Lower lobe of right lung (tissue), 2 donors: ENCODE results near the gene GPR176. TPM values are rescaled to one million over a fixed set of nuclear protein-coding genes. Genes with fewer than 3 reads are reported as not detected.

Experiments used
- ATAC-seq, 2 donors: fragments of 200-7000 bp; cut with Tn5 transposase; one replicate each; pipeline ENCODE4 v1.9.1; 2020 to 2022; ENCODE audit warnings: mild to moderate bottlenecking in 2 of 2, moderate library complexity in 2 of 2
- DNase-seq: peaks from one replicate; pipeline ENCODE4 v3.0.0-alpha.2; 2020
- H3K27ac ChIP-seq: fragments of 200-600 bp; one replicate; pipeline ENCODE4 v1.8.0; 2022
- H3K27me3 ChIP-seq: fragments of 200-600 bp; one replicate; pipeline ENCODE4 v1.8.0; 2022; ENCODE audit warnings: low read depth
- H3K36me3 ChIP-seq: fragments of 200-600 bp; one replicate; pipeline ENCODE4 v1.8.0; 2022; ENCODE audit warnings: mild to moderate bottlenecking
- H3K4me1 ChIP-seq: fragments of 200-600 bp; one replicate; pipeline ENCODE4 v1.8.0; 2022
- H3K4me3 ChIP-seq: fragments of 200-600 bp; one replicate; pipeline ENCODE4 v1.8.0; 2022; ENCODE audit warnings: mild to moderate bottlenecking
- H3K9me3 ChIP-seq: fragments of 200-600 bp; one replicate; pipeline ENCODE4 v1.8.0; 2022
- intact Hi-C: fragments of 100-400 bp; cut with DNase I; formaldehyde crosslinking; loops from one replicate; pipeline ENCODE4 v1.11.0; 2022
- total RNA-seq: library from RNA; stranded (reverse); fragmentation: NEBNext Ultra II Directional; extraction: Animal tissue kit (Norgen Biotek cat#: 25700); gene quantifications from one replicate; pipeline ENCODE4 v1.2.1, GENCODE V29; 2021
- TF ChIP-seq, protein P1 (sequence below): fragments of 200-600 bp; IDR thresholded peaks from one replicate; pipeline ENCODE4 v1.8.0; 2022; ENCODE audit warnings: antibody characterized with exemption, mild to moderate bottlenecking
- donor health status: DM: no; HTN: yes; CAD: no; lungs with severe emphysema.

The GPR176 gene
- total RNA-seq, 1 donor from 2014 or later: 2.4 TPM

DNA sequence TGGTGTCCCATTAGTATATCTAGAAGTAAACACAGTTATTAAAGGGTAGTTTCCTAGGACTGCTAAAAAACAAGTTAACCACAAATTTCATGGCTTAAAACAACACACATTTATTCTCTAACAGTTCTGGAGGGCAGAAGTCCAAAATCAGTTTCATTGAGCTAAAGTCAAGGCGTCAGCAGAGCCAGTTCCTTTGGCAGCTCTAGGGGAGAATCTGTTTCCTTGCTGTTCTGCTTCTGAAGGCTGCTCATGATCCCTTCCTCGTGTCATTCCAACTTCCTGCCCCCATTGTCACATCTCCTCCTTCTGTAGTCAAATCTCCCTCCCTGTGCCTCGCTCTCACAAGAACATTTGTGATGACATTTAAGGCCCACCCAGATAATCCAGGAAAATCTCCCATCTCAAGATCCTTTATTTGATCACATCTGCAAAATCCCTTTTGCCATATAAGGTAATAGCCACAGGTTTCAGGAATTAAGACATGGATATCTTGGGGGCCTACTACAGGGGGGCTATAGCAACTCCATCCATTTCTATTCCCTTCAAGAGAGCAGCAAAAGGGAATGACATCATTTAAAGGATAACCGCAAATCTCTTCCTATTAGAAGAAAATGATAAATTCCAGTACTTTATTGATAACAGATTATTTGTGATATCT is 50.1 kb downstream of the GPR176 start:
- intact Hi-C loops: no loop called here
- no peak for ATAC-seq

DNA sequence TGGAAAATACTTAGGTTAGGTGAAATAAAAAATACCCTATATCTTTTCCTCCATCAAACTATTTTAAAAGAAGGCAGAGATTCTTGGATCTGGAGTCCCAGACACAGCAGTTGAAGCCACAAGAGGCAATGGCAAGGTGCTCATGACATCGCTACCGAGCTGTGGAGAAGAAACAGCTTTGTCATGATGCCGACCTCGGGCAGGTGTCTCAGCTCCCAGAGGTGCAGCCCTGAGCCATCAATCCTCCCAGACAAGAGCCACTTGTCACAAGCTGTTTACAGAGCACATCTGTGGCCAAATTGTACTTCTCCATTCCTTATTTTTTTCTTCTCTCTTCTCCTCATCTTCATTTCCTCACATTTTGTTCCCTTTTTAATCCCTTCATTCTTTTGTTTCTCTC is 50.8 kb downstream of the GPR176 start:
- Histone ChIP-seq H3K27me3 (no peaks in the 10 kb centered on the region), H3K36me3 (no peaks in the 10 kb centered on the region), H3K4me1 (no peaks in the 10 kb centered on the region), H3K27ac (no peak overlapping the region), H3K4me3 (no peak overlapping the region), H3K9me3 (no peaks in the 10 kb centered on the region)
- ATAC-seq: no peak
- TF ChIP-seq, protein P1, sequence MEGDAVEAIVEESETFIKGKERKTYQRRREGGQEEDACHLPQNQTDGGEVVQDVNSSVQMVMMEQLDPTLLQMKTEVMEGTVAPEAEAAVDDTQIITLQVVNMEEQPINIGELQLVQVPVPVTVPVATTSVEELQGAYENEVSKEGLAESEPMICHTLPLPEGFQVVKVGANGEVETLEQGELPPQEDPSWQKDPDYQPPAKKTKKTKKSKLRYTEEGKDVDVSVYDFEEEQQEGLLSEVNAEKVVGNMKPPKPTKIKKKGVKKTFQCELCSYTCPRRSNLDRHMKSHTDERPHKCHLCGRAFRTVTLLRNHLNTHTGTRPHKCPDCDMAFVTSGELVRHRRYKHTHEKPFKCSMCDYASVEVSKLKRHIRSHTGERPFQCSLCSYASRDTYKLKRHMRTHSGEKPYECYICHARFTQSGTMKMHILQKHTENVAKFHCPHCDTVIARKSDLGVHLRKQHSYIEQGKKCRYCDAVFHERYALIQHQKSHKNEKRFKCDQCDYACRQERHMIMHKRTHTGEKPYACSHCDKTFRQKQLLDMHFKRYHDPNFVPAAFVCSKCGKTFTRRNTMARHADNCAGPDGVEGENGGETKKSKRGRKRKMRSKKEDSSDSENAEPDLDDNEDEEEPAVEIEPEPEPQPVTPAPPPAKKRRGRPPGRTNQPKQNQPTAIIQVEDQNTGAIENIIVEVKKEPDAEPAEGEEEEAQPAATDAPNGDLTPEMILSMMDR: no peak
- intact Hi-C loops: no loop called here
- no peak for DNase-seq

More for the DNA sequence above, 50.1 kb downstream of the GPR176 start:
- no peaks in the 10 kb centered on the region for H3K9me3 ChIP-seq
- TF ChIP-seq, protein P1: no peak
- H3K27ac ChIP-seq: no peak overlapping the region
- no peaks in the 10 kb centered on the region for H3K4me1 ChIP-seq
- H3K4me3 ChIP-seq: no peak overlapping the region
- no peaks in the 10 kb centered on the region for H3K27me3 ChIP-seq
- no peak for DNase-seq
- H3K36me3 ChIP-seq: no peaks in the 10 kb centered on the region

GRCh38 chr15:39868396-39868795 is 51.7 kb downstream of the GPR176 start:
- ATAC-seq: no peak
- Histone ChIP-seq H3K27me3 (no peaks in the 10 kb centered on the region), H3K27ac (no peak overlapping the region), H3K9me3 (no peaks in the 10 kb centered on the region), H3K4me3 (no peak overlapping the region), H3K4me1 (no peaks in the 10 kb centered on the region), H3K36me3 (no peaks in the 10 kb centered on the region)
- TF ChIP-seq, protein P1: no peak
- DNase-seq: no peak
- intact Hi-C loops: no loop called here

- no peaks in the 10 kb centered on the region for H3K9me3 ChIP-seq
- H3K4me1 ChIP-seq: no peaks in the 10 kb centered on the region
- no peak for DNase-seq
- H3K27ac ChIP-seq: no peak overlapping the region
- TF ChIP-seq, protein P1: no peak
- H3K36me3 ChIP-seq: no peaks in the 10 kb centered on the region
- intact Hi-C loops: no loop called here
- ATAC-seq: no peak
- no peak overlapping the region for H3K4me3 ChIP-seq
- H3K27me3 ChIP-seq: no peaks in the 10 kb centered on the region
Observed at GRCh38 chr15:39864116-39864515, 56.0 kb downstream of the GPR176 start.

- H3K27ac ChIP-seq: no peak overlapping the region
- no peaks in the 10 kb centered on the region for H3K4me1 ChIP-seq
- ATAC-seq: no peak
- no peaks in the 10 kb centered on the region for H3K9me3 ChIP-seq
- no peaks in the 10 kb centered on the region for H3K27me3 ChIP-seq
- TF ChIP-seq, protein P1: no peak
- intact Hi-C loops: no loop called here
- DNase-seq: no peak
- no peak overlapping the region for H3K4me3 ChIP-seq
- no peaks in the 10 kb centered on the region for H3K36me3 ChIP-seq
Observed at GRCh38 chr15:39860871-39861270, 59.2 kb downstream of the GPR176 start.
